Neural crest cell (in vitro differentiated cells): ENCODE data around the gene GABBR2. TPM values are rescaled to one million over a fixed set of nuclear protein-coding genes. Genes with fewer than 3 reads are reported as not detected.

Experiments
- DNase-seq: peaks from one replicate; pipeline ENCODE4 v3.0.0; 2021; ENCODE audit warnings: low read depth, mixed read lengths, low spot score
- H3K27ac Mint-ChIP-seq: one replicate; pipeline ENCODE4 v1.8.0; 2021; ENCODE audit warnings: mild to moderate bottlenecking, mixed read lengths; ENCODE audit not compliant: unreplicated experiment
- H3K27me3 Mint-ChIP-seq: 2 replicates; pipeline ENCODE4 v1.8.0; 2021; ENCODE audit warnings: low read depth, mild to moderate bottlenecking, mixed read lengths
- H3K36me3 Mint-ChIP-seq: 2 replicates; pipeline ENCODE4 v1.8.0; 2021; ENCODE audit warnings: low read depth, mild to moderate bottlenecking, mixed read lengths
- H3K4me1 Mint-ChIP-seq: 2 replicates; pipeline ENCODE4 v1.8.0; 2021; ENCODE audit warnings: mixed read lengths
- H3K4me3 Mint-ChIP-seq: one replicate; pipeline ENCODE4 v1.8.0; 2021; ENCODE audit warnings: mild to moderate bottlenecking, mixed read lengths
- H3K9me3 Mint-ChIP-seq: 2 replicates; pipeline ENCODE4 v1.8.0; 2021; ENCODE audit warnings: mixed read lengths
- total RNA-seq: library from RNA; stranded (reverse); gene quantifications from 2 replicates; pipeline ENCODE4 v1.2.1, GENCODE V29; 2021
- TF ChIP-seq, protein P1 (sequence below): fragments of 200-600 bp; sonication (generic); conservative IDR thresholded peaks from 2 replicates; pipeline ENCODE4 v1.5.0; 2021; ENCODE audit warnings: antibody characterized with exemption, mild to moderate bottlenecking

The GABBR2 gene
- total RNA-seq, 1 donor from 2014 or later = 0.84 TPM

- Mint-ChIP-seq H3K9me3 (no peaks in the 10 kb centered on the region), H3K27ac (no peak overlapping the region), H3K4me1 (peaks cover 11% of the 10 kb centered on the region), H3K4me3 (peak overlapping the region; percentile 88), H3K36me3 (no peaks in the 10 kb centered on the region), H3K27me3 (peaks cover 45% of the 10 kb centered on the region)
- DNase-seq = no peak
- TF ChIP-seq, protein P1, sequence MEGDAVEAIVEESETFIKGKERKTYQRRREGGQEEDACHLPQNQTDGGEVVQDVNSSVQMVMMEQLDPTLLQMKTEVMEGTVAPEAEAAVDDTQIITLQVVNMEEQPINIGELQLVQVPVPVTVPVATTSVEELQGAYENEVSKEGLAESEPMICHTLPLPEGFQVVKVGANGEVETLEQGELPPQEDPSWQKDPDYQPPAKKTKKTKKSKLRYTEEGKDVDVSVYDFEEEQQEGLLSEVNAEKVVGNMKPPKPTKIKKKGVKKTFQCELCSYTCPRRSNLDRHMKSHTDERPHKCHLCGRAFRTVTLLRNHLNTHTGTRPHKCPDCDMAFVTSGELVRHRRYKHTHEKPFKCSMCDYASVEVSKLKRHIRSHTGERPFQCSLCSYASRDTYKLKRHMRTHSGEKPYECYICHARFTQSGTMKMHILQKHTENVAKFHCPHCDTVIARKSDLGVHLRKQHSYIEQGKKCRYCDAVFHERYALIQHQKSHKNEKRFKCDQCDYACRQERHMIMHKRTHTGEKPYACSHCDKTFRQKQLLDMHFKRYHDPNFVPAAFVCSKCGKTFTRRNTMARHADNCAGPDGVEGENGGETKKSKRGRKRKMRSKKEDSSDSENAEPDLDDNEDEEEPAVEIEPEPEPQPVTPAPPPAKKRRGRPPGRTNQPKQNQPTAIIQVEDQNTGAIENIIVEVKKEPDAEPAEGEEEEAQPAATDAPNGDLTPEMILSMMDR = no peak
These were observed 455.2 kb downstream of the GABBR2 start for GRCh38 chr9:98253565-98253964.

GRCh38 chr9:98251551-98251950 is 457.2 kb downstream of the GABBR2 start:
- Mint-ChIP-seq H3K27ac (no peak overlapping the region), H3K27me3 (peaks cover 50% of the 10 kb centered on the region), H3K4me3 (no peak overlapping the region), H3K36me3 (no peaks in the 10 kb centered on the region), H3K9me3 (no peaks in the 10 kb centered on the region), H3K4me1 (peaks cover 11% of the 10 kb centered on the region)
- no peak for DNase-seq
- TF ChIP-seq, protein P1 = no peak

- TF ChIP-seq, protein P1 = no peak
- H3K27ac Mint-ChIP-seq = no peak overlapping the region
- peaks cover 5% of the 10 kb centered on the region for H3K4me1 Mint-ChIP-seq
These were observed 459.0 kb downstream of the GABBR2 start for GRCh38 chr9:98249771-98250170.

DNA sequence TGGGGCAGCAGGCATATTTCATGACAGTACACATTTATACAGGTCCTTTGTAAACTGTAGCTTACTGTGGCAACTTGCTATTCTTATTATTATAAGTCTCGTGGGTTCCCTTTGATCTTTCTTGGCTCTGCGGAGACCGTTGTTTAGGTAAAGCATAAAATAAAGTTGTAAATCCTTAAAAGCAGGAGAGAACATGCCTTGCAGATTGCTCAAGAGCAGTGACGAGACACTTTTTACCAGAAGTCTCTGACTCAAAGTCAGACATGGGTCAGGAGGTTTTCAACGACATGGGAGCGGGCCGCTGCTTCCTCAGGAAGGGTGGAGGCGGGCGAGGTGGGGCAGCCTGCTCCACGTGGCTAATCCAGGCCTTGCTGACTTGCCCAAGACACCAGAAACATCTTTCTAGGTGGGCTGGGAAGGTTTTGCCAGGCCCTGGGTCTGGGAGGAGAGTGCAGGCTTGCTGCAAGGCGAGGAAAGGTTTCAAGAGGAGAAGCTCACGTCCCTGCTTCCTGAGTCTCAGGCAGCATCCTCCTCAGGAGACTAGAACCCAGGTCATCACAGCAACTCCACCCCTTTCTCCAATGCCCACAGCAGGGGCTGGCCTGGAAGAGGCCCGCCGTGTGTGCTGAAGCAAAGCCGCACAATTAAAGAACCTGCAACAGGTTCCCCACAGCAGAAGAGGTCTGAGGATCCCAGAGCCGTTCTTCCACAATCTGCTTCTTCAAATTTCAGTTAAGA is 459.8 kb downstream of the GABBR2 start:
- DNase-seq = no peak
- Mint-ChIP-seq H3K4me1 (peaks cover 9% of the 10 kb centered on the region), H3K9me3 (no peaks in the 10 kb centered on the region), H3K27me3 (peaks cover 36% of the 10 kb centered on the region), H3K27ac (no peak overlapping the region), H3K4me3 (no peak overlapping the region), H3K36me3 (no peaks in the 10 kb centered on the region)
- TF ChIP-seq, protein P1 = no peak

More at GRCh38 chr9:98249771-98250170, 459.0 kb downstream of the GABBR2 start:
- peaks cover 45% of the 10 kb centered on the region for H3K27me3 Mint-ChIP-seq
- no peaks in the 10 kb centered on the region for H3K36me3 Mint-ChIP-seq
- no peaks in the 10 kb centered on the region for H3K9me3 Mint-ChIP-seq
- peak overlapping the region; percentile 24 for H3K4me3 Mint-ChIP-seq
- DNase-seq = no peak

DNA sequence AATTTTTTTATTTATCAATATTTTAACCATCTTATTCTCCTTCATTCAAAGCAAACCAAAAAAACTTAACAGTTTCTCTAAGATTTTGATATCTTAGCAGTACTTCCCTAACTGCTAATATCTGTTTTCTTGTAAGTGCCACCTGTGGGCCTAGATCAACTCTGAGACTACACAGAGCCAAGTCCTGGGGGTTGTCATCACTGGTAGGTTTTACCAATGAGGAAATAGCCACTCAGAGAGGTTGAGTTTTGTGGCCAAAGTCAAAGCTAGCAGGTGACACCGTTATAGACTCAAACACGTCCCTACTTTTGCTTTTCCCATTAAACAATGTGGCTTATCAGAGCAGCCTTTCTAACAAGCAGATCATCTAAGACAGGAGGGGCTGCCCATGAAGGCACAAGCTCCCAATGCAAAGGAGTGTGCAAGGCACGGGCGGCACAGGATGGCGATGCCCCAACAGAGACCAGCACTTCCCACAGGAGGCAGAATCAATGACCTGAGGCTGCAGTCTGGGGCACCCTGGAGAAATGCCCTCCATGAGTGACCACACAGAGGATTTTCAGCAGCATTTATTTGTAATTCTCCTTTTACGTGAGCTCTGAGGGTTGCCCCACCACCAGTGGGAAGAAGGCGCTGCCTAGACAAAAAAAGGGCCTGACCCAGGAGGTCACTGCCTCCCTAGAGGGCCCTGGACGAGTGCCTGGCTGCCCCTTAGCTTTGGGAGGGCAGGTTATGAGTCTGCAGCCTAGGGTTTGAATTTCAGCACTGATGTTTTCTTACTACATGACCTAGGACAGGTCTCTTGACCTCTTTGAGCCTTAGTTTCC is 460.7 kb downstream of the GABBR2 start:
- H3K27ac Mint-ChIP-seq = no peak overlapping the region
- peaks cover 11% of the 10 kb centered on the region for H3K4me1 Mint-ChIP-seq

More for the DNA sequence above, 460.7 kb downstream of the GABBR2 start:
- peaks cover 28% of the 10 kb centered on the region for H3K27me3 Mint-ChIP-seq
- TF ChIP-seq, protein P1 = no peak
- no peaks in the 10 kb centered on the region for H3K9me3 Mint-ChIP-seq
- H3K4me3 Mint-ChIP-seq = no peak overlapping the region
- no peaks in the 10 kb centered on the region for H3K36me3 Mint-ChIP-seq
- no peak for DNase-seq
